Heart left ventricle (tissue), 16 donors: ENCODE data around the gene CPLX1. TPM values are rescaled to one million over a fixed set of nuclear protein-coding genes. Genes with fewer than 3 reads are reported as not detected.

Source experiments
- ATAC-seq, 4 donors: fragments of 200-7000 bp; cut with Tn5 transposase; one replicate each; pipeline ENCODE4 v1.9.1; 2020 to 2022; ENCODE audit warnings: moderate library complexity in 4 of 4, mild to moderate bottlenecking in 3 of 4, moderate number of reproducible peaks in 1 of 4
- DNase-seq, 5 donors: peaks; one replicate each; pipeline ENCODE4 v3.0.0-alpha.2; 2020
- H3K27ac ChIP-seq, 12 donors: fragments of 200-600 bp; sonication (generic) in 4 of 12; one replicate each; pipeline versions ENCODE4 v1.5.0 to v1.8.0; 2016 to 2022; ENCODE audit warnings: mild to moderate bottlenecking in 2 of 12
- H3K27me3 ChIP-seq, 9 donors: fragments of 200-600 bp; sonication (generic) in 2 of 9; one replicate each; pipeline versions ENCODE4 v1.5.1 to v1.8.0; 2016 to 2022; ENCODE audit warnings: mild to moderate bottlenecking in 3 of 9
- H3K36me3 ChIP-seq, 9 donors: fragments of 200-600 bp; sonication (generic) in 2 of 9; one replicate each; pipeline versions ENCODE4 v1.5.0 to v1.8.0; 2018 to 2022; ENCODE audit warnings: mild to moderate bottlenecking in 2 of 9
- H3K4me1 ChIP-seq, 12 donors: fragments of 200-600 bp; sonication (generic) in 4 of 12; one replicate each; pipeline versions ENCODE4 v1.5.0 to v1.8.0; 2016 to 2022; ENCODE audit warnings: mild to moderate bottlenecking in 3 of 12
- H3K4me3 ChIP-seq, 12 donors: fragments of 200-600 bp; sonication (generic) in 4 of 12; one replicate each; pipeline versions ENCODE4 v1.5.0 to v1.8.0; 2017 to 2022; ENCODE audit warnings: mild to moderate bottlenecking in 9 of 12, moderate library complexity in 4 of 12
- H3K9me3 ChIP-seq, 12 donors: fragments of 200-600 bp; sonication (generic) in 4 of 12; one replicate each; pipeline versions ENCODE4 v1.5.0 to v1.8.0; 2016 to 2022; ENCODE audit warnings: mild to moderate bottlenecking in 1 of 12
- POLR2A ChIP-seq, 2 donors: fragments of 450-650 bp; IDR thresholded peaks; one replicate each; pipeline ENCODE4 v1.6.1; 2017; ENCODE audit warnings: antibody characterized with exemption in 2 of 2, mild to moderate bottlenecking in 2 of 2, moderate library complexity in 2 of 2
- WGBS, 4 donors: extraction: QIAGEN DNeasy Blood & Tissue Kit in 2 of 4; methylation state at CpG; one replicate each; pipeline versions ENCODE4 v1.1.5 to v1.1.7; 2013 to 2018; 5-methylcytosine and 5-hydroxymethylcytosine counted together
- intact Hi-C, 10 donors: fragments of 100-400 bp; cut with DNase I; formaldehyde crosslinking; loops; one replicate each; pipeline versions ENCODE4 v1.11.1 to v1.14.2; 2022
- polyA plus RNA-seq, 2 donors: library from polyadenylated mRNA; stranded (reverse); fragments of 200-250 nt; gene quantifications; one replicate each; pipeline ENCODE4 v1.2.3, GENCODE V29; 2013
- total RNA-seq, 9 donors: library from RNA; depleted of rRNA in 2 of 9; stranded (reverse); fragments of >200 nt in 2 of 9; fragmentation: NEBNext Ultra II Directional in 3 of 9; extraction: Animal tissue kit (Norgen Biotek cat#: 25700) in 3 of 9; gene quantifications; one replicate each; pipeline versions ENCODE4 v1.1.0 to v1.2.4, GENCODE V29; 2016 to 2023
- TF ChIP-seq, protein P1 (sequence below), 12 donors: fragments of 200-600 bp; sonication (generic) in 4 of 12; IDR thresholded peaks; one replicate each; pipeline versions ENCODE4 v1.5.0 to v1.8.0; 2018 to 2022; ENCODE audit warnings: antibody characterized with exemption in 12 of 12, mild to moderate bottlenecking in 5 of 12
- donor health status: ischemic (EF 13 %, LVEDD 7.1; RV severe dilation, severe dysfunction).
- donor health status: healthy with polysubstance abuse.
- donor health status: DM: no; HTN: yes; CAD: no.
- donor health status: DM: no; HTN: no; CAD: no.
- donor health status: ischemic (EF 25% LVEDD 6.9; RV normal size, moderate dysfunction).
- donor health status: ischemic (EF 25% LVEDD 5.7; RV mildly dilated, moderate dysfunction).
- donor health status: healthy.
- donor health status: DM: yes; HTN: yes; CAD: no.
- donor health status: ischemic (EF 35%, LVEDD 5.7; RV mildly dilated, moderate dysfunction).
- donor health status: nonischemic (EF 11% LVEDD 7.7; RV severe dilation, severe dysfunction).
- donor health status: DM: yes; HTN: yes; CAD: no.
- donor health status: PGD.
- donor health status: ischemic (EF 29% LVEDD 5.4; RV normal size, mild dysfunction).
- donor health status: nonischemic (EF 23%, LVEDD 6.1; RV moderate dilation, normal function).

CPLX1 gene
- total and polyA plus RNA-seq, 11 donors, result 0.75 to 7.0 (median 3.3) TPM

DNA sequence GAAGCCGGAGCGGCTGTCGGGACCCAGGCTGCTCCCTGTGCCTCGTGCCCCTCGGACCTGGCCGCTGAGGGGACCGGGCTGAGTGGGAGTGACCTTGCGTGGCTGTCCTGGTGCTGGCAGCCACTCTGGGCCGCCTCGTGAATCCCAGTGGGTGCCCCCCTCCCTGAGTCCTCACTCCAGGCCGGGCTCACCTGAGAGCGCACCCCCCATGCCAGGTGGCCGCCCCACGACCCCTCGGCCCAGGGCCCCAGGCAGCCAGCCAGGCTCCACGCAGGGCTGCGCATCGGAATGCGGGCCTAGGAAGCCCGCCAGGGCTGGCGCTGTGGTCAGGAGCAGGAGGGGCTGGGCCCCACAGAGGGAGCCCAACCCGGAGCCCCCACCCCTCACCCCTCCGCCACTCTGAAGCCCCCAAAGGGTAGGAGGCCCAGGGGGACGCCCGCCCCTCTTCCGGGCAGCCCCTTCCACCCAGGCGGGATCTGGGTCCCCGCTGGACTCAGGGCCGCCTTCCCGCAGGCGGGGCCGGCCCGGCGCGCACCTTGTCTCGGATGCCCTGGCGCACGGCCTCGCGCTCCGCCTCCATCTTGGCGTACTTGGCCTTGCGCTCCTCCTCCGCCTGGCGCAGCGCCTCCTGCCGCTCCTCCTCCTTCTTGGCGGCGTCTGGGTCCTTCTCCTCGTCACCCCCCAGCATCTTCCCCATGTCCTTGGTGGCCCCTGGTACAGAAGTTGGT, 33.9 kb downstream of the CPLX1 start:
- no peak for ATAC-seq
- peak overlapping the region in 7 of 12 donors; percentile 1 to 31 (median 15) for H3K4me3 ChIP-seq
- intact Hi-C loops, result no loop called here
- H3K27ac ChIP-seq, result no peak overlapping the region
- 1 to 34% (median 11%) methylated on average over 11 to 50 of the region's 50 CpGs for WGBS, 4 donors
- peaks cover 35 to 78% (median 54%) of the 10 kb centered on the region in 9 donors for H3K27me3 ChIP-seq
- no peaks in the 10 kb centered on the region for H3K36me3 ChIP-seq
- no peak for DNase-seq
- no peaks in the 10 kb centered on the region for H3K9me3 ChIP-seq
- peaks cover 0 to 30% (median 14%) of the 10 kb centered on the region in 12 donors for H3K4me1 ChIP-seq
- TF ChIP-seq, protein P1, sequence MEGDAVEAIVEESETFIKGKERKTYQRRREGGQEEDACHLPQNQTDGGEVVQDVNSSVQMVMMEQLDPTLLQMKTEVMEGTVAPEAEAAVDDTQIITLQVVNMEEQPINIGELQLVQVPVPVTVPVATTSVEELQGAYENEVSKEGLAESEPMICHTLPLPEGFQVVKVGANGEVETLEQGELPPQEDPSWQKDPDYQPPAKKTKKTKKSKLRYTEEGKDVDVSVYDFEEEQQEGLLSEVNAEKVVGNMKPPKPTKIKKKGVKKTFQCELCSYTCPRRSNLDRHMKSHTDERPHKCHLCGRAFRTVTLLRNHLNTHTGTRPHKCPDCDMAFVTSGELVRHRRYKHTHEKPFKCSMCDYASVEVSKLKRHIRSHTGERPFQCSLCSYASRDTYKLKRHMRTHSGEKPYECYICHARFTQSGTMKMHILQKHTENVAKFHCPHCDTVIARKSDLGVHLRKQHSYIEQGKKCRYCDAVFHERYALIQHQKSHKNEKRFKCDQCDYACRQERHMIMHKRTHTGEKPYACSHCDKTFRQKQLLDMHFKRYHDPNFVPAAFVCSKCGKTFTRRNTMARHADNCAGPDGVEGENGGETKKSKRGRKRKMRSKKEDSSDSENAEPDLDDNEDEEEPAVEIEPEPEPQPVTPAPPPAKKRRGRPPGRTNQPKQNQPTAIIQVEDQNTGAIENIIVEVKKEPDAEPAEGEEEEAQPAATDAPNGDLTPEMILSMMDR (IDR thresholded peaks at IDR 0.05), result no peak
- no peak for TF ChIP-seq POLR2A (IDR thresholded peaks at IDR 0.05)

DNA sequence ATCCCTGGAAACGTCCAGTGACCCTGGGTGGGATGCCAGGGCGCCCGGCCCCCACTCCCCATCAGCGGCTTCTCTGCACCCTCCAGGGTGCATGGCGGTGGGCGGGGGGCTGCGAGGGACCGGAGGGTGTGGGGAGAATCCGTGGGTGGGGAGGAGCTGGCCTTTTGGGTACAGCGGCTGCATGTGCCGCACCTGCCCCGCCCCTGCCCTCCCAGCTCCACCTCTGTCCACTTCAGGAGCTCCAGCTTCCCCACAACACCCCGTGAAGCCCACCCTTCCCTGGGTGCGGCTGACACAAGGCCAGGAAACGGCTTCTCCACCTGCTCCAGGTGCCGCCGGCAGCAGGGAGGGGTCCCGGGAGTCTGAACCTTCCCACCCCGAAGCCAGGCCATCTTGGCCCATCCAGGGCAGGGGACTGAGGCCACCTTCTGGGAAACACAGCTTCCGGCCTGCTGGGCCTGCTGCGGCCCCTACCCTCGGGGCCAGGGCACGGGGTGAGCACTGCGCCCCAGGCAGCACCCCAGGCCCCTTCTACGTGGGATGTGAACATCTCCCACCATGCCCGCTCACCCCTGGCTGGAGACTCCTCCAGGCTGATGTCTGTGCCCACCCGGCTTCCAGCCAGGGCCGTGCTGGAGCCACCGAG, 34.6 kb downstream of the CPLX1 start:
- Histone ChIP-seq H3K4me3 (no peak overlapping the region), H3K9me3 (no peaks in the 10 kb centered on the region), H3K4me1 (peaks cover 2 to 37% (median 17%) of the 10 kb centered on the region in 12 donors), H3K27me3 (peaks cover 35 to 84% (median 59%) of the 10 kb centered on the region in 9 donors), H3K27ac (no peak overlapping the region), H3K36me3 (no peaks in the 10 kb centered on the region)
- no peak for ATAC-seq
- intact Hi-C loops, result no loop called here
- TF ChIP-seq, protein P1 (IDR thresholded peaks at IDR 0.05), result no peak
- TF ChIP-seq POLR2A (IDR thresholded peaks at IDR 0.05), result no peak
- DNase-seq, result no peak
- 58 to 75% (median 67%) methylated on average over 12 to 29 of the region's 29 CpGs for WGBS, 4 donors

DNA sequence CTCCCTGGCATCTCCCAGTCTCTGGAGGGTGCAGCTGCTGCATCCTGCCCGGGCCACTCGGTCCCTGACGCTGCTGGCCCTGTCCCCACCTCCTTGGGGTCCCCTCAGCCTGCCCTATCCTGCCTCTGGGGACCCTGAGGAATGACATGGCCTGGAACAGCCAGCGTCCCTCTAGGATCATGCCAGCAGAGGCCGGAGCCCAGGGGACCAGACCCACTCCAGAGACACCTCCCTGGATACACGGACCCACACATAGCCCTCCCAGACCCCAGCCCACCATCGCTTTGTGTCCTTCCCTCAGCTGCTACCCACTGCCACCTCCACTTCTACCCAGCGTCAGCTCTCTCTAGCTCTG, 35.5 kb downstream of the CPLX1 start:
- Histone ChIP-seq H3K27me3 (peaks cover 37 to 83% (median 60%) of the 10 kb centered on the region in 9 donors), H3K4me1 (peaks cover 7 to 44% (median 22%) of the 10 kb centered on the region in 12 donors), H3K27ac (no peak overlapping the region), H3K4me3 (no peak overlapping the region), H3K9me3 (no peaks in the 10 kb centered on the region), H3K36me3 (no peaks in the 10 kb centered on the region)
- intact Hi-C loops, result no loop called here
- TF ChIP-seq POLR2A (IDR thresholded peaks at IDR 0.05), result no peak
- TF ChIP-seq, protein P1 (IDR thresholded peaks at IDR 0.05), result no peak
- WGBS, 4 donors, result 64 to 89% (median 72%) methylated on average over 4 to 8 of the region's 8 CpGs
- ATAC-seq (no peak), DNase-seq (no peak)
